Neural cell (in vitro differentiated cells): ENCODE data around the gene HAAO. TPM values are rescaled to one million over a fixed set of nuclear protein-coding genes. Genes with fewer than 3 reads are reported as not detected.
"Not testable (repeated sequence)": the region's sequence is repeated elsewhere in the genome, so short reads cannot be mapped to it uniquely, and the experiment has no call there.

Source experiments
- H2AFZ ChIP-seq: fragments of 200-600, 300-800 bp; sonication (generic), shearing (Covaris generic); 2 replicates; pipeline ENCODE4 v1.6.0; 2014; ENCODE audit warnings: low read depth, mild to moderate bottlenecking, antibody characterized with exemption, low read length, moderate library complexity
- H3F3A ChIP-seq: fragments of 200-600 bp; shearing (Covaris generic); 2 replicates; pipeline ENCODE4 v1.6.1; 2016; ENCODE audit warnings: mild to moderate bottlenecking, moderate library complexity, mixed read lengths, antibody characterized with exemption, low read length; ENCODE audit not compliant: insufficient read depth, poor library complexity, severe bottlenecking
- H3K27ac ChIP-seq: fragments of 200-600, 300-800 bp; sonication (generic), shearing (Covaris generic); 2 replicates; pipeline ENCODE4 v1.5.1; 2014; ENCODE audit warnings: mild to moderate bottlenecking, low read length, moderate library complexity
- H3K27me3 ChIP-seq: fragments of 300-800, 200-600 bp; sonication (generic), shearing (Covaris generic); 2 replicates; pipeline ENCODE4 v1.6.0; 2014; ENCODE audit warnings: mild to moderate bottlenecking, low read depth, low read length, moderate library complexity; ENCODE audit not compliant: insufficient read depth
- H3K36me3 ChIP-seq: fragments of 300-800, 200-600 bp; sonication (generic), shearing (Covaris generic); 2 replicates; pipeline ENCODE4 v1.5.1; 2014; ENCODE audit warnings: mild to moderate bottlenecking, antibody characterized with exemption, low read length, moderate library complexity; ENCODE audit not compliant: insufficient read depth
- H3K4me2 ChIP-seq: fragments of 300-800, 200-600 bp; sonication (generic), shearing (Covaris generic); 2 replicates; pipeline ENCODE4 v1.6.0; 2014; ENCODE audit warnings: mild to moderate bottlenecking, low read length
- H3K4me3 ChIP-seq: fragments of 300-800, 200-600 bp; sonication (generic), shearing (Covaris generic); 2 replicates; pipeline ENCODE4 v1.5.1; 2014; ENCODE audit warnings: mild to moderate bottlenecking, low read length, moderate library complexity
- H3K79me2 ChIP-seq: fragments of 200-600 bp; shearing (Covaris generic); replicated peaks from 2 replicates; pipeline ENCODE4 v1.6.0; 2014; ENCODE audit warnings: mild to moderate bottlenecking, low read length, moderate library complexity; ENCODE audit not compliant: insufficient read depth
- H3K9ac ChIP-seq: fragments of 300-800, 200-600 bp; sonication (generic), shearing (Covaris generic); 2 replicates; pipeline ENCODE4 v1.6.1; 2016; ENCODE audit warnings: mild to moderate bottlenecking, low read length, mixed read lengths
- H3K9me2 ChIP-seq: fragments of 200-600 bp; shearing (Covaris generic); 2 replicates; pipeline ENCODE4 v1.6.1; 2016; ENCODE audit warnings: mild to moderate bottlenecking, low read length, mixed read lengths; ENCODE audit not compliant: insufficient read depth
- H3K9me3 ChIP-seq: fragments of 200-600, 300-800 bp; sonication (generic), shearing (Covaris generic); 2 replicates; pipeline ENCODE4 v1.6.1; 2016; ENCODE audit warnings: mild to moderate bottlenecking, mixed run types, low read length, moderate library complexity, mixed read lengths
- H4K20me1 ChIP-seq: fragments of 200-600 bp; shearing (Covaris generic); 2 replicates; pipeline ENCODE4 v1.6.1; 2016; ENCODE audit warnings: mild to moderate bottlenecking, mixed run types; ENCODE audit not compliant: insufficient read depth
- CTCF ChIP-seq: fragments of 450-650 bp; IDR thresholded peaks from 2 replicates; pipeline ENCODE4 v1.5.1; 2014; ENCODE audit warnings: antibody characterized with exemption, mild to moderate bottlenecking, moderate library complexity; ENCODE audit not compliant: poor library complexity, severe bottlenecking
- EP300 ChIP-seq: fragments of 450-650 bp; conservative IDR thresholded peaks from 2 replicates; pipeline ENCODE4 v1.6.1; 2014; ENCODE audit warnings: antibody characterized with exemption, mild to moderate bottlenecking, moderate library complexity; ENCODE audit not compliant: poor library complexity, severe bottlenecking
- EZH2 ChIP-seq: fragments of 200-600, 300-800 bp; shearing (Covaris generic), sonication (generic); IDR thresholded peaks from 2 replicates; pipeline ENCODE4 v1.6.1; 2014; ENCODE audit warnings: antibody characterized with exemption, low read length, borderline replicate concordance, mild to moderate bottlenecking; ENCODE audit not compliant: insufficient read depth, poor library complexity, severe bottlenecking
- MXI1 ChIP-seq: fragments of 450-650 bp; conservative IDR thresholded peaks from 2 replicates; pipeline ENCODE4 v1.6.1; 2014; ENCODE audit warnings: antibody characterized with exemption, mild to moderate bottlenecking; ENCODE audit not compliant: poor library complexity, severe bottlenecking
- POLR2AphosphoS5 ChIP-seq: IDR thresholded peaks from 2 replicates; pipeline ENCODE4 v1.6.1; 2012
- RAD21 ChIP-seq: fragments of 450-650 bp; conservative IDR thresholded peaks from 2 replicates; pipeline ENCODE4 v1.6.1; 2014; ENCODE audit warnings: antibody characterized with exemption, mild to moderate bottlenecking, moderate library complexity
- REST ChIP-seq: IDR thresholded peaks from 2 replicates; pipeline ENCODE4 v1.6.1; 2012; ENCODE audit warnings: borderline replicate concordance
- TAF1 ChIP-seq: IDR thresholded peaks from 2 replicates; pipeline ENCODE4 v1.6.1; 2012; ENCODE audit warnings: low read depth
- polyA plus RNA-seq: library from polyadenylated mRNA; depleted of rRNA; stranded (reverse); fragments of >200 nt; gene quantifications from 2 replicates; pipeline ENCODE4 v1.2.3, GENCODE V29; 2014

HAAO gene
- polyA plus RNA-seq, 1 donor from 2014 or later = not detected

GRCh38 chr2:42736598-42737322 is 55.6 kb downstream of the HAAO start:
- H2AFZ ChIP-seq = no peak overlapping the region
- H3K4me2 ChIP-seq = no peak overlapping the region
- TF ChIP-seq EZH2 (no peak), TAF1 (no peak), EP300 (no peak), POLR2AphosphoS5 (no peak), CTCF (no peak)
- H3K36me3 ChIP-seq = no peaks in the 10 kb centered on the region
- no peaks in the 10 kb centered on the region for H3K27me3 ChIP-seq
- no peaks in the 10 kb centered on the region for H3K79me2 ChIP-seq
- peaks cover 3% of the 10 kb centered on the region for H3K9me3 ChIP-seq
- H3K4me3 ChIP-seq = no peak overlapping the region
- H4K20me1 ChIP-seq = no peaks in the 10 kb centered on the region
- H3F3A ChIP-seq = no peaks in the 10 kb centered on the region
- no peaks in the 10 kb centered on the region for H3K9me2 ChIP-seq
- H3K9ac ChIP-seq = no peak overlapping the region
- no peak overlapping the region for H3K27ac ChIP-seq

- Histone ChIP-seq H3K4me2 (no peak overlapping the region), H3F3A (no peaks in the 10 kb centered on the region), H3K27me3 (no peaks in the 10 kb centered on the region), H3K9me2 (no peaks in the 10 kb centered on the region), H3K27ac (no peak overlapping the region), H2AFZ (no peak overlapping the region), H3K9me3 (no peaks in the 10 kb centered on the region), H3K9ac (no peak overlapping the region), H3K79me2 (no peaks in the 10 kb centered on the region), H3K4me3 (no peak overlapping the region), H3K36me3 (no peaks in the 10 kb centered on the region), H4K20me1 (no peaks in the 10 kb centered on the region)
- no peak for TF ChIP-seq MXI1
- TF ChIP-seq TAF1 = no peak
- TF ChIP-seq EP300 = no peak
- TF ChIP-seq POLR2AphosphoS5 = no peak
- no peak for TF ChIP-seq CTCF
- TF ChIP-seq REST = no peak
- no peak for TF ChIP-seq RAD21
Observed at GRCh38 chr2:42733852-42734251, 58.5 kb downstream of the HAAO start.

GRCh38 chr2:42731316-42731715 is 61.1 kb downstream of the HAAO start:
- H2AFZ ChIP-seq, H3K9me2 ChIP-seq, H4K20me1 ChIP-seq, H3K27me3 ChIP-seq, H3F3A ChIP-seq, H3K79me2 ChIP-seq, H3K4me2 ChIP-seq, H3K36me3 ChIP-seq, H3K27ac ChIP-seq, H3K4me3 ChIP-seq, H3K9me3 ChIP-seq, H3K9ac ChIP-seq: not testable (repeated sequence)
